GM12878 (cell line): ENCODE results near the gene ACTL10.

Source experiments
- CEBPB ChIP-seq, 2 experiments: fragments of 150-350 bp in 1 of 2; IDR thresholded peaks; 2 replicates each; pipeline ENCODE4 v1.6.1; 2012 to 2014; ENCODE audit warnings: low read depth in 2 of 2, low read length in 2 of 2, borderline replicate concordance in 1 of 2, inconsistent platforms in 1 of 2
- POLR2AphosphoS5 ChIP-seq: IDR thresholded peaks from 2 replicates; pipeline ENCODE4 v1.6.1; 2011; ENCODE audit warnings: mild to moderate bottlenecking, low read length, inconsistent platforms
- RFX5 ChIP-seq: IDR thresholded peaks from 2 replicates; pipeline ENCODE4 v1.6.1; 2011; ENCODE audit warnings: low read depth, low read length, improper control_type of control experiment

DNA sequence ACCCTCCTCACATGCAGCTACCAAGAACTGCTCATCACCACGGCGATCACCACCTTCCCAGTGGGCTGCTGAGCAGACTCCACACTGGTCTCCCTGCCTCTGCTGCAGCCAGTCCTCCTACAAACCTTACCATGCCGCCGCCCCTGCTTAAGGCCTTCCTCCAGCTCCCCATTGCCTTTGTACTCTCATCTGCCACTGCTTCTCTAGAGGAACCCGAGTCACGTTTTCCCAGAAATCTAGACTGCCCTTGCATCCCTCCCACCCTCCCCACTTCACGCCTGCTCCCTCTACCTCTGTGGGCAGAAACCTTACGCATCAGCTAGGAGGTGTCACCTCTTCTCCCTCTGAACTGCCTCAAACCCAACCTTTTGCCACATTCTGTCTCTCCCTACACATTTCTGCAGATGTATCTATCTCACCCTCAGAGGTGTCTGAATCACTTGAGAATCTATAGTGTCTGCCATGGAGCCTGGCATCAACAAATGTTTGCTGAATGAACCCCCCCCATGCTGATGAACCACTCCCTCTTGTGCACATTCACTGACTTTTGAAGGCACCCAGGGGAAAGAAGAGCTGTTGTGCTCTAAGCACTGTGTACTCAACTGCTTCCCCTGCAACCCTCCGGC, 15.1 kb downstream of the ACTL10 start:
- TF ChIP-seq CEBPB (IDR thresholded peaks at IDR 0.05; ENCODE audit: borderline replicate concordance in 1 of 2, low read depth in 2 of 2, low read length in 2 of 2) (no peak), RFX5 (no peak), POLR2AphosphoS5 (no peak)
